CD4-positive, alpha-beta T cell (primary cell): ENCODE measurements around the gene AHRR. TPM values are rescaled to one million over a fixed set of nuclear protein-coding genes. Genes with fewer than 3 reads are reported as not detected.

Experiments used
- ATAC-seq: fragments of 200-7000 bp; cut with Tn5 transposase; one replicate; pipeline ENCODE4 v1.10.0; 2022; ENCODE audit warnings: mild to moderate bottlenecking; ENCODE audit not compliant: poor library complexity
- CTCF ChIA-PET: fragments of 350-600 bp; sonication (Branson Sonifier 250); formaldehyde crosslinking; loops from one replicate; lab custom pipeline; 2021; ENCODE audit warnings: antibody characterized with exemption, inconsistent platforms; lab: Charles Lee
- POLR2A ChIA-PET: fragments of 350-600 bp; sonication (Branson Sonifier 250); formaldehyde crosslinking; loops from one replicate; lab custom pipeline; 2021; ENCODE audit warnings: antibody characterized with exemption, inconsistent platforms; lab: Charles Lee
- DNase-seq, 14 experiments: peaks; one replicate each; pipeline ENCODE4 v3.0.0-alpha.2; 2013 to 2020; ENCODE audit warnings: mixed read lengths in 2 of 14
- H3K27ac ChIP-seq, 2 donors: one replicate each; pipeline versions ENCODE4 v1.5.1 to v1.7.0; 2013; ENCODE audit warnings: low read length in 2 of 2, low read depth in 1 of 2, mild to moderate bottlenecking in 1 of 2
- H3K27me3 ChIP-seq, 2 experiments: 1 replicate in 1 of 2; 2 replicates in 1 of 2; pipeline versions ENCODE4 v1.6.1 to v1.7.0; 2013; ENCODE audit warnings: low read length in 2 of 2, control low read depth in 1 of 2, mild to moderate bottlenecking in 1 of 2, moderate library complexity in 1 of 2; ENCODE audit not compliant: insufficient read depth in 2 of 2, control insufficient read depth in 1 of 2
- H3K36me3 ChIP-seq: one replicate; pipeline ENCODE4 v1.6.1; 2013; ENCODE audit warnings: low read length, control low read depth; ENCODE audit not compliant: insufficient read depth
- H3K4me1 ChIP-seq: one replicate; pipeline ENCODE4 v1.6.1; 2013; ENCODE audit warnings: low read length, control low read depth; ENCODE audit not compliant: insufficient read depth
- H3K4me3 ChIP-seq: one replicate; pipeline ENCODE4 v1.5.1; 2013; ENCODE audit warnings: mild to moderate bottlenecking, low read length, moderate library complexity
- H3K9me3 ChIP-seq, 2 experiments: 1 replicate in 1 of 2; 2 replicates in 1 of 2; pipeline versions ENCODE4 v1.6.1 to v1.7.0; 2013; ENCODE audit warnings: low read length in 2 of 2, mild to moderate bottlenecking in 2 of 2, control low read depth in 1 of 2, moderate library complexity in 1 of 2; ENCODE audit not compliant: control insufficient read depth in 1 of 2, insufficient read depth in 1 of 2
- H3K27ac Mint-ChIP-seq: one replicate; pipeline ENCODE4 v1.8.0; 2020; ENCODE audit warnings: mixed read lengths
- H3K27me3 Mint-ChIP-seq: one replicate; pipeline ENCODE4 v1.8.0; 2021; ENCODE audit warnings: mixed read lengths
- H3K36me3 Mint-ChIP-seq: one replicate; pipeline ENCODE4 v1.8.0; 2021; ENCODE audit warnings: low read depth, mixed read lengths
- H3K4me1 Mint-ChIP-seq: one replicate; pipeline ENCODE4 v1.8.0; 2021; ENCODE audit warnings: low read depth, mixed read lengths
- H3K4me3 Mint-ChIP-seq: one replicate; pipeline ENCODE4 v1.8.0; 2020; ENCODE audit warnings: mild to moderate bottlenecking, mixed read lengths
- H3K9me3 Mint-ChIP-seq: one replicate; pipeline ENCODE4 v1.8.0; 2020; ENCODE audit warnings: mixed read lengths
- intact Hi-C, 2 experiments: fragments of 100-400 bp; cut with DNase I in 1 of 2; cut with micrococcal nuclease in 1 of 2; formaldehyde crosslinking; loops; one replicate each; pipeline versions ENCODE4 v1.15.1 to v1.9.0; 2023 to 2025; cut with DNase I, micrococcal nuclease
- total RNA-seq, 174 experiments: library from RNA in 2 of 174; stranded (reverse) in 2 of 174; gene quantifications; one replicate each; pipeline ENCODE4 v1.2.3 and lab custom pipeline; 2021 to 2026
- TF ChIP-seq, protein P1 (sequence below): fragments of 200-600 bp; IDR thresholded peaks from one replicate; pipeline ENCODE4 v1.8.0; 2022; ENCODE audit warnings: antibody characterized with exemption, mild to moderate bottlenecking

Gene AHRR
- total RNA-seq, 2 experiments from 2014 or later, result 0.45 to 0.63 TPM

DNA sequence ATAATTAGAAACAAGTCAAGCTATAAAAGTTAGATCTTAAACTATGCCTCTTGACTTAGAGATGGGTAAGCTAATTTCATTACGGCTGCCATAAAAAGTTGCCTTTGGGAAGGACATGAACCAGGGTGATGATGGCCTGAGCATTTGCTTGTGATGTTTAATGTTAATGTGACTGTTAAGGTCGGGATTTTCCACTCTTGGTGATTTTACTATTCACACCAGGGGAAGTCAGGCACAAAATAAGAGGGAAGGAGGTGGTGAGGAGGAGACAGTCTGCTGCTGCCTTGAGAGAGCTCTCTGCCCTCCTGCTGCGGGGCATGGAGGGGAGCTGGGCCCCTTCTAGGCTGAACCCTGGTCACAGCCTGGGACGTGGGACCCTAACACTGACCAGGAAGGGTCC, 34.4 kb downstream of the AHRR start:
- TF ChIP-seq, protein P1, sequence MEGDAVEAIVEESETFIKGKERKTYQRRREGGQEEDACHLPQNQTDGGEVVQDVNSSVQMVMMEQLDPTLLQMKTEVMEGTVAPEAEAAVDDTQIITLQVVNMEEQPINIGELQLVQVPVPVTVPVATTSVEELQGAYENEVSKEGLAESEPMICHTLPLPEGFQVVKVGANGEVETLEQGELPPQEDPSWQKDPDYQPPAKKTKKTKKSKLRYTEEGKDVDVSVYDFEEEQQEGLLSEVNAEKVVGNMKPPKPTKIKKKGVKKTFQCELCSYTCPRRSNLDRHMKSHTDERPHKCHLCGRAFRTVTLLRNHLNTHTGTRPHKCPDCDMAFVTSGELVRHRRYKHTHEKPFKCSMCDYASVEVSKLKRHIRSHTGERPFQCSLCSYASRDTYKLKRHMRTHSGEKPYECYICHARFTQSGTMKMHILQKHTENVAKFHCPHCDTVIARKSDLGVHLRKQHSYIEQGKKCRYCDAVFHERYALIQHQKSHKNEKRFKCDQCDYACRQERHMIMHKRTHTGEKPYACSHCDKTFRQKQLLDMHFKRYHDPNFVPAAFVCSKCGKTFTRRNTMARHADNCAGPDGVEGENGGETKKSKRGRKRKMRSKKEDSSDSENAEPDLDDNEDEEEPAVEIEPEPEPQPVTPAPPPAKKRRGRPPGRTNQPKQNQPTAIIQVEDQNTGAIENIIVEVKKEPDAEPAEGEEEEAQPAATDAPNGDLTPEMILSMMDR, result no peak
- Histone ChIP-seq H3K9me3 (no peaks in the 10 kb centered on the region), H3K4me1 (no peaks in the 10 kb centered on the region), H3K27me3 (no peaks in the 10 kb centered on the region), H3K36me3 (no peaks in the 10 kb centered on the region), H3K4me3 (no peak overlapping the region), H3K27ac (no peak overlapping the region)
- ATAC-seq, result no peak
- Mint-ChIP-seq H3K9me3 (no peaks in the 10 kb centered on the region), H3K27me3 (no peaks in the 10 kb centered on the region), H3K27ac (no peak overlapping the region), H3K4me3 (no peak overlapping the region), H3K36me3 (no peaks in the 10 kb centered on the region), H3K4me1 (no peaks in the 10 kb centered on the region)
- DNase-seq, result no peak
- ChIA-PET CTCF (no interaction called here), POLR2A (no interaction called here)
- intact Hi-C loops, result no loop called here

- no peaks in the 10 kb centered on the region for H3K4me1 ChIP-seq
- Mint-ChIP-seq H3K36me3 (no peaks in the 10 kb centered on the region), H3K9me3 (no peaks in the 10 kb centered on the region), H3K4me1 (no peaks in the 10 kb centered on the region), H3K27me3 (no peaks in the 10 kb centered on the region), H3K27ac (no peak overlapping the region), H3K4me3 (no peak overlapping the region)
- CTCF ChIA-PET, result no interaction called here
- intact Hi-C loops, result no loop called here
- DNase-seq (no peak), ATAC-seq (no peak)
- no peak overlapping the region for H3K4me3 ChIP-seq
- H3K27ac ChIP-seq, result no peak overlapping the region
- H3K36me3 ChIP-seq, result no peaks in the 10 kb centered on the region
- POLR2A ChIA-PET, result no interaction called here
- TF ChIP-seq, protein P1, result no peak
- peaks cover 0 to under 1% of the 10 kb centered on the region in 2 experiments for H3K9me3 ChIP-seq
- H3K27me3 ChIP-seq, result peaks cover 0 to 2% of the 10 kb centered on the region in 2 experiments
Observed at GRCh38 chr5:359301-359897, 37.9 kb downstream of the AHRR start.

DNA sequence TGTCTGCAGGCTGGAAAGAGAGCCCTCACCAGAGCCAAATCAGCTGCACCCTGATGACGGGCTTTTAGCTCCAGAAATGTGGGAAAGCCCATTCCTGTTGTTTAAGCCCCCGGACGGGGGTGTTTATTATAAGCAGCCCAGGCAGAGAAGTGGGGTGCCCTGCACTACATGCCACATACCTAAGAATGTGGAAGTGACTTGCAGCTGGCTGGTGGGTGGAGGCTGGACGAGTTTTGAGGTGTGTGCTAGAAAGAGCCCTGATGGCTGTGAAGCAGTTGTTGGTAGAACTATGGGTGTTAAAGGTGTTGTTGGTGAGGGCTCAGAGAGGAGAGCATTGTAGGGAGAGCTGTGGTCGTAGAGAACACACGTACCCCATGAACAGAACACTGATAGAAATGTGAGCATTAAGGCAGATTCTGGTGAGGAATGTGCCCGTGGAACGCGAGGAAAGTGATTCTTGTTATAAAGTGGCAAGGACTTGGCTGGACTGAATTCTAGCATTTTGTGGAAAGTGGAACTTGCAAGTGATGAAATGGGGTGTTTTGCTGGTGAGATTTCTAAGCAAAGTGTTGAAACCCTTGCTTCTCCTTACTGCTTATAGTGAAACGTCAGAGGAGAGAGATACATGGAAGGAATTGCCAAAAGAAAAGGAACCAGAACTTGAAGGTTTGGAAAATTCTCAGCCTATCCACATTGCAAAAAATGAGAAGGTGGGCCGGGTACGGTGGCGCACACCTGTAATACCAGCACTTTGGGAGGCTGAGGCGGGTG, 38.9 kb downstream of the AHRR start:
- Histone ChIP-seq H3K4me3 (no peak overlapping the region), H3K27ac (no peak overlapping the region), H3K9me3 (peaks cover 0 to 7% of the 10 kb centered on the region in 2 experiments), H3K27me3 (peaks cover 0 to 2% of the 10 kb centered on the region in 2 experiments), H3K4me1 (no peaks in the 10 kb centered on the region), H3K36me3 (no peaks in the 10 kb centered on the region)
- TF ChIP-seq, protein P1, result no peak
- Mint-ChIP-seq H3K9me3 (peaks cover 4% of the 10 kb centered on the region), H3K4me1 (no peaks in the 10 kb centered on the region), H3K27me3 (no peaks in the 10 kb centered on the region), H3K27ac (no peak overlapping the region), H3K4me3 (no peak overlapping the region), H3K36me3 (no peaks in the 10 kb centered on the region)
- ChIA-PET CTCF (no interaction called here), POLR2A (no interaction called here)
- no peak for ATAC-seq
- intact Hi-C loops, result no loop called here
- peak in 1 of 14 experiments; percentile 9 for DNase-seq
